Small intestine (tissue), 7 donors: ENCODE data around the gene ST14. TPM values are rescaled to one million over a fixed set of nuclear protein-coding genes. Genes with fewer than 3 reads are reported as not detected.
"Not testable (repeated sequence)": the region's sequence is repeated elsewhere in the genome, so short reads cannot be mapped to it uniquely, and the experiment has no call there.

Experiments used
- DNase-seq, 2 donors: peaks; one replicate each; pipeline versions ENCODE4 v3.0.0 to v3.0.0-alpha.2; 2013
- FAIRE-seq: peaks from 2 replicates; lab custom pipeline; 2012; peaks lifted over from hg19 to GRCh38; lab: Jason Lieb, UNC
- H3K27ac ChIP-seq, 3 donors: one replicate each; pipeline ENCODE4 v1.5.1; 2013; ENCODE audit warnings: low read length in 2 of 3, mild to moderate bottlenecking in 2 of 3, control low read depth in 1 of 3, inconsistent platforms in 1 of 3, low read depth in 1 of 3, moderate library complexity in 1 of 3
- H3K27me3 ChIP-seq, 3 donors: one replicate each; pipeline ENCODE4 v1.6.1; 2013; ENCODE audit warnings: low read length in 3 of 3, inconsistent platforms in 1 of 3; ENCODE audit not compliant: control insufficient read depth in 3 of 3, insufficient read depth in 3 of 3
- H3K36me3 ChIP-seq, 3 donors: one replicate each; pipeline ENCODE4 v1.6.1; 2013; ENCODE audit warnings: low read length in 3 of 3, inconsistent platforms in 1 of 3, low read depth in 1 of 3, mild to moderate bottlenecking in 1 of 3, moderate library complexity in 1 of 3; ENCODE audit not compliant: control insufficient read depth in 3 of 3, insufficient read depth in 2 of 3
- H3K4me1 ChIP-seq, 3 donors: one replicate each; pipeline ENCODE4 v1.6.1; 2013; ENCODE audit warnings: low read length in 2 of 3, inconsistent platforms in 1 of 3, low read depth in 1 of 3, mild to moderate bottlenecking in 1 of 3, moderate library complexity in 1 of 3; ENCODE audit not compliant: control insufficient read depth in 3 of 3, insufficient read depth in 2 of 3
- H3K4me3 ChIP-seq, 3 donors: one replicate each; pipeline ENCODE4 v1.5.1; 2013; ENCODE audit warnings: low read length in 3 of 3, control low read depth in 1 of 3, inconsistent platforms in 1 of 3, low read depth in 1 of 3, mild to moderate bottlenecking in 1 of 3, moderate library complexity in 1 of 3
- H3K9me3 ChIP-seq, 2 donors: one replicate each; pipeline ENCODE4 v1.6.1; 2013; ENCODE audit warnings: low read depth in 1 of 2, low read length in 1 of 2; ENCODE audit not compliant: control insufficient read depth in 2 of 2, insufficient read depth in 1 of 2
- WGBS, 3 donors: extraction: QIAGEN DNeasy Blood & Tissue Kit; methylation state at CpG; one replicate each; pipeline ENCODE4 v1.1.7; 2013; 5-methylcytosine and 5-hydroxymethylcytosine counted together
- polyA plus RNA-seq, 4 donors: library from polyadenylated mRNA; stranded (reverse) in 3 of 4; unstranded in 1 of 4; fragments of 200-250 nt in 3 of 4; fragments of 120-200 nt in 1 of 4; gene quantifications; one replicate each; pipeline versions ENCODE4 v1.2.1 to v1.2.3, GENCODE V29; 2013
- donor health status: healthy with polysubstance abuse.
- donor health status: control.
- donor health status: control.
- donor health status: Bipolar disorder and iron deficiency.
- donor health status: healthy.

Gene ST14
- polyA plus RNA-seq, 4 donors = 97.8 to 259 (median 143) TPM

- DNase-seq (no peak), FAIRE-seq (no peak)
- Histone ChIP-seq H3K4me3 (no peak overlapping the region), H3K9me3 (no peaks in the 10 kb centered on the region), H3K27me3 (no peaks in the 10 kb centered on the region), H3K4me1 (peaks cover 0 to 3% (median 0%) of the 10 kb centered on the region in 3 donors), H3K27ac (no peak overlapping the region), H3K36me3 (peaks cover 0 to 11% (median 0%) of the 10 kb centered on the region in 3 donors)
- WGBS, 3 donors = 7 to 72% (median 52%) methylated on average over 1 of the region's 1 CpG
These were observed 86.7 kb downstream of the ST14 start for GRCh38 chr11:130246270-130246669.

- WGBS, 3 donors = 84 to 91% (median 90%) methylated on average over 3 of the region's 3 CpGs
- no peak for FAIRE-seq
- peaks cover 0 to 3% (median 0%) of the 10 kb centered on the region in 3 donors for H3K4me1 ChIP-seq
These were observed 87.2 kb downstream of the ST14 start for GRCh38 chr11:130246738-130247137.

GRCh38 chr11:130247319-130247718 is 87.7 kb downstream of the ST14 start:
- Histone ChIP-seq H3K36me3 (peaks cover 0 to 11% (median 0%) of the 10 kb centered on the region in 3 donors), H3K4me1 (peaks cover 0 to 3% (median 0%) of the 10 kb centered on the region in 3 donors), H3K9me3 (no peaks in the 10 kb centered on the region), H3K4me3 (no peak overlapping the region), H3K27ac (no peak overlapping the region), H3K27me3 (no peaks in the 10 kb centered on the region)
- FAIRE-seq (no peak), DNase-seq (no peak)
- WGBS, 3 donors = 84 to 87% (median 85%) methylated on average over 2 of the region's 2 CpGs

More at GRCh38 chr11:130246738-130247137, 87.2 kb downstream of the ST14 start:
- no peak for DNase-seq
- H3K9me3 ChIP-seq = no peaks in the 10 kb centered on the region
- no peaks in the 10 kb centered on the region for H3K27me3 ChIP-seq
- H3K4me3 ChIP-seq = no peak overlapping the region
- peaks cover 0 to 11% (median 0%) of the 10 kb centered on the region in 3 donors for H3K36me3 ChIP-seq
- H3K27ac ChIP-seq = no peak overlapping the region

- Histone ChIP-seq H3K36me3 (peaks cover 0 to 11% (median 0%) of the 10 kb centered on the region in 3 donors), H3K4me3 (no peak overlapping the region), H3K27me3 (no peaks in the 10 kb centered on the region), H3K27ac (no peak overlapping the region), H3K4me1 (no peaks in the 10 kb centered on the region), H3K9me3 (no peaks in the 10 kb centered on the region)
- WGBS, 3 donors = 97 to 99% (median 97%) methylated on average over 5 of the region's 5 CpGs
- FAIRE-seq (no peak), DNase-seq (no peak)
These were observed 89.8 kb downstream of the ST14 start for GRCh38 chr11:130249371-130249770.

- H3K9me3 ChIP-seq, FAIRE-seq, DNase-seq, H3K4me1 ChIP-seq, H3K4me3 ChIP-seq, H3K27me3 ChIP-seq, H3K27ac ChIP-seq: not testable (repeated sequence)
- peaks cover 0 to 11% (median 0%) of the 10 kb centered on the region in 3 donors for H3K36me3 ChIP-seq
- 91 to 97% (median 95%) methylated on average over 5 of the region's 5 CpGs for whole genome bisulfite sequencing, 3 donors
These were observed 90.3 kb downstream of the ST14 start for GRCh38 chr11:130249929-130250328.

GRCh38 chr11:130251763-130252162 is 92.2 kb downstream of the ST14 start:
- WGBS, 3 donors = 84 to 96% (median 86%) methylated on average over 1 of the region's 1 CpG
- peaks cover 0 to 16% (median 0%) of the 10 kb centered on the region in 3 donors for H3K36me3 ChIP-seq
- not testable (repeated sequence) for H3K27ac ChIP-seq, FAIRE-seq, H3K4me1 ChIP-seq, H3K9me3 ChIP-seq, H3K4me3 ChIP-seq, DNase-seq, H3K27me3 ChIP-seq

Other genes starting within 250 kb of the ST14 start
- gene PRDM10, start 156.9 kb upstream of the ST14 start, polyA plus RNA-seq = 1 to 10 TPM; 2.7 to 8.8 (median 3.3) TPM
- gene APLP2, start 89.9 kb upstream of the ST14 start, polyA plus RNA-seq = 100 to 1,000 TPM in 2 of 4 donors, 10 to 100 TPM in 2; 72.7 to 482 (median 138) TPM
- 10 to 100 TPM in 2 of 4 donors, 1 to 10 TPM in 2; 7.6 to 32.9 (median 10.1) TPM for gene ZBTB44, start 155.1 kb downstream of the ST14 start, polyA plus RNA-seq